Eye (tissue), 1 donor: ENCODE measurements around the gene MBTD1.
"Not testable (repeated sequence)": the region's sequence is repeated elsewhere in the genome, so short reads cannot be mapped to it uniquely, and the experiment has no call there.

Experiments
- DNase-seq: peaks from one replicate; pipeline ENCODE4 v3.0.0-alpha.2; 2015

Gene MBTD1

GRCh38 chr17:51185763-51186332 lies 74.0 kb downstream of the MBTD1 start:
- no peak for DNase-seq

GRCh38 chr17:51184124-51184523 lies 75.7 kb downstream of the MBTD1 start:
- DNase-seq, result no peak

- DNase-seq, result peak; percentile 16
These were observed 79.4 kb downstream of the MBTD1 start for GRCh38 chr17:51180486-51180885.

- not testable (repeated sequence) for DNase-seq
These were observed 87.8 kb downstream of the MBTD1 start for GRCh38 chr17:51172030-51172429.

GRCh38 chr17:51170736-51171135 lies 89.1 kb downstream of the MBTD1 start:
- no peak for DNase-seq

- DNase-seq, result no peak
These were observed 90.5 kb downstream of the MBTD1 start for GRCh38 chr17:51169340-51169739.

- DNase-seq, result peak; percentile 76
These were observed 92.6 kb downstream of the MBTD1 start for GRCh38 chr17:51166987-51167931.

- peak; percentile 93 for DNase-seq
These were observed 93.5 kb downstream of the MBTD1 start, which contains the start of gene NME2 for GRCh38 chr17:51166198-51166986. Gene NME2 (plus strand): TSS chr17:51166411. CDS start chr17:51166831, 420 bp downstream.

GRCh38 chr17:51165680-51166197 lies 94.1 kb downstream of the MBTD1 start:
- DNase-seq, result no peak

GRCh38 chr17:51164911-51165679 lies 94.8 kb downstream of the MBTD1 start:
- DNase-seq, result peak; percentile 38

GRCh38 chr17:51161541-51161940 lies 98.3 kb downstream of the MBTD1 start:
- DNase-seq, result no peak

- DNase-seq, result no peak
These were observed 100.2 kb downstream of the MBTD1 start for GRCh38 chr17:51159604-51160003.

GRCh38 chr17:51155416-51155815 lies 104.4 kb downstream of the MBTD1 start:
- DNase-seq, result no peak

GRCh38 chr17:51154176-51154575 lies 105.7 kb downstream of the MBTD1 start:
- peak; percentile 48 for DNase-seq

GRCh38 chr17:51153210-51154072 lies 106.4 kb downstream of the MBTD1 start, which contains the start of gene NME1:
Gene NME1 (plus strand): TSS chr17:51153559. CDS start chr17:51155655, 2,096 bp downstream.
- DNase-seq, result peak; percentile 99

GRCh38 chr17:51152766-51153209 lies 107.1 kb downstream of the MBTD1 start:
- no peak for DNase-seq

- DNase-seq, result no peak
These were observed 108.9 kb downstream of the MBTD1 start for GRCh38 chr17:51150932-51151331.

- no peak for DNase-seq
These were observed 110.7 kb downstream of the MBTD1 start for GRCh38 chr17:51149163-51149562.

- DNase-seq, result no peak
These were observed 112.2 kb downstream of the MBTD1 start for GRCh38 chr17:51147650-51148049.

GRCh38 chr17:51144266-51145022 lies 115.4 kb downstream of the MBTD1 start:
- no peak for DNase-seq
